Activated CD8-positive, alpha-beta T cell treated with anti-CD3 and anti-CD28 coated beads for 36 hours (primary cell): ENCODE data around the gene DRP2. TPM values are rescaled to one million over a fixed set of nuclear protein-coding genes. Genes with fewer than 3 reads are reported as not detected.

ENCODE experiments used
- ATAC-seq: fragments of 200-7000 bp; cut with Tn5 transposase; one replicate; pipeline ENCODE4 v1.10.0; 2021; ENCODE audit warnings: mild to moderate bottlenecking, moderate library complexity
- CTCF ChIA-PET: fragments of 350-600 bp; sonication (Branson Sonifier 250); formaldehyde crosslinking; loops from one replicate; lab custom pipeline; 2021; ENCODE audit warnings: antibody characterized with exemption; lab: Charles Lee
- POLR2A ChIA-PET: fragments of 350-600 bp; sonication (Branson Sonifier 250); formaldehyde crosslinking; loops from one replicate; lab custom pipeline; 2021; ENCODE audit warnings: antibody characterized with exemption; lab: Charles Lee
- DNase-seq: peaks from one replicate; pipeline ENCODE4 v3.0.0-alpha.2; 2020
- H3K27ac Mint-ChIP-seq: one replicate; pipeline ENCODE4 v1.8.0; 2021; ENCODE audit warnings: mild to moderate bottlenecking, mixed read lengths
- H3K27me3 Mint-ChIP-seq: one replicate; pipeline ENCODE4 v1.8.0; 2021; ENCODE audit warnings: mixed read lengths
- H3K36me3 Mint-ChIP-seq: one replicate; pipeline ENCODE4 v1.8.0; 2021; ENCODE audit warnings: low read depth, mixed read lengths
- H3K4me1 Mint-ChIP-seq: one replicate; pipeline ENCODE4 v1.8.0; 2021; ENCODE audit warnings: low read depth, mixed read lengths
- H3K4me3 Mint-ChIP-seq: one replicate; pipeline ENCODE4 v1.8.0; 2021; ENCODE audit warnings: mild to moderate bottlenecking, moderate library complexity, mixed read lengths
- H3K9me3 Mint-ChIP-seq: one replicate; pipeline ENCODE4 v1.8.0; 2021; ENCODE audit warnings: mixed read lengths
- CTCF ChIP-seq: fragments of 200-600 bp; IDR thresholded peaks from one replicate; pipeline ENCODE4 v1.8.0; 2022; ENCODE audit warnings: antibody characterized with exemption, mild to moderate bottlenecking
- intact Hi-C: fragments of 100-400 bp; cut with micrococcal nuclease; formaldehyde crosslinking; loops from one replicate; pipeline ENCODE4 v1.10.0; 2022
- total RNA-seq, 2 experiments: library from RNA; stranded (reverse); gene quantifications; one replicate each; pipeline ENCODE4 v1.2.3, GENCODE V29; 2021

Gene DRP2
- total RNA-seq, 2 experiments from 2014 or later = 0.38 to 0.54 TPM

GRCh38 chrX:101206471-101206870 is 13.1 kb upstream of the DRP2 start:
- ChIA-PET CTCF (no interaction called here), POLR2A (no interaction called here)
- intact Hi-C loops = no loop called here
- peaks cover 11% of the 10 kb centered on the region for H3K4me1 Mint-ChIP-seq
- no peaks in the 10 kb centered on the region for H3K9me3 Mint-ChIP-seq
- H3K27me3 Mint-ChIP-seq = no peaks in the 10 kb centered on the region
- H3K4me3 Mint-ChIP-seq = no peak overlapping the region
- no peaks in the 10 kb centered on the region for H3K36me3 Mint-ChIP-seq
- no peak overlapping the region for H3K27ac Mint-ChIP-seq
- ATAC-seq = peak; percentile 89
- peak; percentile 4 for DNase-seq
- TF ChIP-seq CTCF = peak; percentile 31

- Mint-ChIP-seq H3K9me3 (no peaks in the 10 kb centered on the region), H3K4me3 (no peak overlapping the region), H3K27me3 (no peaks in the 10 kb centered on the region), H3K4me1 (peaks cover 11% of the 10 kb centered on the region), H3K27ac (no peak overlapping the region), H3K36me3 (no peaks in the 10 kb centered on the region)
- intact Hi-C loops = no loop called here
- ChIA-PET CTCF (no interaction called here), POLR2A (no interaction called here)
- TF ChIP-seq CTCF = no peak
- ATAC-seq (peak; percentile 30), DNase-seq (no peak)
Measured at GRCh38 chrX:101208152-101208905, 11.3 kb upstream of the DRP2 start.

GRCh38 chrX:101210630-101211029 is 9.0 kb upstream of the DRP2 start:
- H3K4me3 Mint-ChIP-seq = no peak overlapping the region
- ChIA-PET POLR2A (no interaction called here), CTCF (no interaction called here)
- H3K27me3 Mint-ChIP-seq = no peaks in the 10 kb centered on the region
- H3K9me3 Mint-ChIP-seq = no peaks in the 10 kb centered on the region
- no peak overlapping the region for H3K27ac Mint-ChIP-seq
- intact Hi-C loops = no loop called here
- TF ChIP-seq CTCF = no peak
- DNase-seq (no peak), ATAC-seq (no peak)
- H3K36me3 Mint-ChIP-seq = no peaks in the 10 kb centered on the region
- H3K4me1 Mint-ChIP-seq = peaks cover 11% of the 10 kb centered on the region

GRCh38 chrX:101217689-101218088 is 1.9 kb upstream of the DRP2 start:
- H3K4me3 Mint-ChIP-seq = no peak overlapping the region
- peaks cover 5% of the 10 kb centered on the region for H3K4me1 Mint-ChIP-seq
- DNase-seq (no peak), ATAC-seq (no peak)
- no peaks in the 10 kb centered on the region for H3K36me3 Mint-ChIP-seq
- H3K27me3 Mint-ChIP-seq = no peaks in the 10 kb centered on the region
- H3K27ac Mint-ChIP-seq = no peak overlapping the region
- intact Hi-C loops = no loop called here
- POLR2A ChIA-PET = no interaction called here
- CTCF ChIA-PET = no interaction called here
- no peaks in the 10 kb centered on the region for H3K9me3 Mint-ChIP-seq
- no peak for TF ChIP-seq CTCF

GRCh38 chrX:101219864-101220346 is 319 bp downstream of the DRP2 start:
- Mint-ChIP-seq H3K27me3 (no peaks in the 10 kb centered on the region), H3K4me1 (peaks cover 5% of the 10 kb centered on the region), H3K27ac (no peak overlapping the region), H3K9me3 (no peaks in the 10 kb centered on the region), H3K36me3 (no peaks in the 10 kb centered on the region), H3K4me3 (no peak overlapping the region)
- TF ChIP-seq CTCF = no peak
- DNase-seq = peak; percentile 3
- CTCF ChIA-PET = no interaction called here
- POLR2A ChIA-PET = no interaction called here
- no peak for ATAC-seq
- intact Hi-C loops = no loop called here
